Activated CD8-positive, alpha-beta T cell treated with anti-CD3 and anti-CD28 coated beads for 36 hours (primary cell): ENCODE data around the gene HOXB5. TPM values are rescaled to one million over a fixed set of nuclear protein-coding genes. Genes with fewer than 3 reads are reported as not detected.
A peak's percentile ranks its signal among the peaks of the same experiment; 100 is the strongest.

Experiments used
- ATAC-seq: fragments of 200-7000 bp; cut with Tn5 transposase; one replicate; pipeline ENCODE4 v1.10.0; 2021; ENCODE audit warnings: mild to moderate bottlenecking, moderate library complexity
- CTCF ChIA-PET: fragments of 350-600 bp; sonication (Branson Sonifier 250); formaldehyde crosslinking; loops from one replicate; lab custom pipeline; 2021; ENCODE audit warnings: antibody characterized with exemption; lab: Charles Lee
- POLR2A ChIA-PET: fragments of 350-600 bp; sonication (Branson Sonifier 250); formaldehyde crosslinking; loops from one replicate; lab custom pipeline; 2021; ENCODE audit warnings: antibody characterized with exemption; lab: Charles Lee
- DNase-seq: peaks from one replicate; pipeline ENCODE4 v3.0.0-alpha.2; 2020
- H3K27ac Mint-ChIP-seq: one replicate; pipeline ENCODE4 v1.8.0; 2021; ENCODE audit warnings: mild to moderate bottlenecking, mixed read lengths
- H3K27me3 Mint-ChIP-seq: one replicate; pipeline ENCODE4 v1.8.0; 2021; ENCODE audit warnings: mixed read lengths
- H3K36me3 Mint-ChIP-seq: one replicate; pipeline ENCODE4 v1.8.0; 2021; ENCODE audit warnings: low read depth, mixed read lengths
- H3K4me1 Mint-ChIP-seq: one replicate; pipeline ENCODE4 v1.8.0; 2021; ENCODE audit warnings: low read depth, mixed read lengths
- H3K4me3 Mint-ChIP-seq: one replicate; pipeline ENCODE4 v1.8.0; 2021; ENCODE audit warnings: mild to moderate bottlenecking, moderate library complexity, mixed read lengths
- H3K9me3 Mint-ChIP-seq: one replicate; pipeline ENCODE4 v1.8.0; 2021; ENCODE audit warnings: mixed read lengths
- CTCF ChIP-seq: fragments of 200-600 bp; IDR thresholded peaks from one replicate; pipeline ENCODE4 v1.8.0; 2022; ENCODE audit warnings: antibody characterized with exemption, mild to moderate bottlenecking
- intact Hi-C: fragments of 100-400 bp; cut with micrococcal nuclease; formaldehyde crosslinking; loops from one replicate; pipeline ENCODE4 v1.10.0; 2022
- total RNA-seq, 2 experiments: library from RNA; stranded (reverse); gene quantifications; one replicate each; pipeline ENCODE4 v1.2.3, GENCODE V29; 2021

The HOXB5 gene
- total RNA-seq, 2 experiments from 2014 or later, result not detected

- Mint-ChIP-seq H3K27me3 (peaks cover 1% of the 10 kb centered on the region), H3K4me1 (peaks cover 29% of the 10 kb centered on the region), H3K9me3 (no peaks in the 10 kb centered on the region), H3K27ac (peak overlapping the region; percentile 62), H3K36me3 (peaks cover 9% of the 10 kb centered on the region), H3K4me3 (peak overlapping the region; percentile 43)
- ChIA-PET POLR2A (interaction anchor here (0.7 to 1.4 kb wide), 4 partner anchors 9 to 130 kb away, joined by 3 to 4 read pairs (median 3); no protein-coding TSS in a partner anchor), CTCF (interaction anchor here (0.6 to 1.8 kb wide), 9 partner anchors 8 to 211 kb away, joined by 3 to 6 read pairs (median 5); no protein-coding TSS in a partner anchor)
- no peak for TF ChIP-seq CTCF
- ATAC-seq (no peak), DNase-seq (no peak)
- intact Hi-C loops, result no loop called here
These were observed 47.2 kb downstream of the HOXB5 start for GRCh38 chr17:48546137-48546923.

GRCh38 chr17:48545539-48545938, 48.0 kb downstream of the HOXB5 start:
- H3K9me3 Mint-ChIP-seq, result no peaks in the 10 kb centered on the region
- peaks cover 9% of the 10 kb centered on the region for H3K36me3 Mint-ChIP-seq
- CTCF ChIA-PET, result interaction anchor here (1.2 kb wide), 1 partner anchor 52 kb away, joined by 5 read pairs; no protein-coding TSS in a partner anchor
- peak overlapping the region; percentile 97 for H3K27ac Mint-ChIP-seq
- ATAC-seq (no peak), DNase-seq (no peak)
- POLR2A ChIA-PET, result interaction anchor here (0.6 kb wide), 1 partner anchor 92 kb away, joined by 3 read pairs; no protein-coding TSS in a partner anchor
- H3K4me1 Mint-ChIP-seq, result peaks cover 29% of the 10 kb centered on the region
- H3K27me3 Mint-ChIP-seq, result peaks cover 1% of the 10 kb centered on the region
- intact Hi-C loops, result no loop called here
- peak overlapping the region; percentile 85 for H3K4me3 Mint-ChIP-seq
- no peak for TF ChIP-seq CTCF

- Mint-ChIP-seq H3K36me3 (peaks cover 9% of the 10 kb centered on the region), H3K9me3 (no peaks in the 10 kb centered on the region), H3K27me3 (peaks cover 1% of the 10 kb centered on the region), H3K4me1 (peaks cover 34% of the 10 kb centered on the region), H3K27ac (peak within 1 kb of the TSS; percentile 97), H3K4me3 (peak within 1 kb of the TSS; percentile 85)
- DNase-seq (no peak), ATAC-seq (no peak)
- ChIA-PET CTCF (no interaction called here), POLR2A (no interaction called here)
- intact Hi-C loops, result no loop called here
- no peak for TF ChIP-seq CTCF
These were observed 48.6 kb downstream of the HOXB5 start, which contains the start of gene HOXB2 for GRCh38 chr17:48545022-48545375. HOXB2 (minus strand) TSS chr17:48545109; CDS start chr17:48544911, 198 bp downstream.

- intact Hi-C loops, result loop anchor here (5.0 kb wide), 1 partner anchor 42 kb away; no protein-coding TSS in a partner anchor
- H3K36me3 Mint-ChIP-seq, result peaks cover 9% of the 10 kb centered on the region
- TF ChIP-seq CTCF, result no peak
- peak; percentile 2 for ATAC-seq
- peaks cover 37% of the 10 kb centered on the region for H3K4me1 Mint-ChIP-seq
- H3K27me3 Mint-ChIP-seq, result peaks cover 1% of the 10 kb centered on the region
- no peaks in the 10 kb centered on the region for H3K9me3 Mint-ChIP-seq
- CTCF ChIA-PET, result interaction anchor here (1.0 to 1.2 kb wide), 2 partner anchors 49 to 53 kb away, joined by 3 to 6 read pairs; partner anchors contain the start of gene HOXB5
- H3K27ac Mint-ChIP-seq, result peak overlapping the region; percentile 97
- H3K4me3 Mint-ChIP-seq, result peak overlapping the region; percentile 85
- POLR2A ChIA-PET, result interaction anchor here (1.0 to 1.9 kb wide), 2 partner anchors 20 to 130 kb away, joined by 3 to 6 read pairs; no protein-coding TSS in a partner anchor
- DNase-seq, result peak; percentile 69
These were observed 49.1 kb downstream of the HOXB5 start for GRCh38 chr17:48544349-48545021.
